Measurements from ENCODE around the gene PHKA1.
A peak's percentile ranks its signal among the peaks of the same experiment; 100 is the strongest.
"Not testable (repeated sequence)": the region's sequence is repeated elsewhere in the genome, so short reads cannot be mapped to it uniquely, and the experiment has no call there.

The PHKA1 gene

GRCh38 chrX:72666451-72666850, 47.7 kb downstream of the PHKA1 start:
- no peak for DNase-seq

DNA sequence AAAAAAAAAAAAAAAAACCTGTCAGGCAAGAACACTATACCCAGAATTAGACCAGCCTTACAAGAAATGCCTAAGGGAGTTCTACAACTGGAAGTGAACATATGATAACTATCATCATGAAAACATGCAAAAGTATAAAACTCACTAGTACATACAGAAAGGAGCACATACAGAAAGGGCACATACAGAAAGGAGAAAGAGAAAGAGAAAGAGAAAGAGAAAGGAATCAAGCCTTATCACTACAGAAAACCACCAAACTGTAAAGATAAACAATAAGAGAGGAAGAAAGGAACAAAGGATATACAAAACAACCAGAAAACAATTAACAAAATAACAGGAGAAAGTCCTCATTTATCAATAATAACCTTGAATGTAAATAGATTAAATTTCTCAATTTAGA, 50.4 kb downstream of the PHKA1 start:
- DNase-seq: no peak

- DNase-seq: no peak
These were observed 51.9 kb downstream of the PHKA1 start for GRCh38 chrX:72662020-72662747.

GRCh38 chrX:72659723-72660122, 54.4 kb downstream of the PHKA1 start:
- no peak for DNase-seq

- no peak for DNase-seq
These were observed 62.0 kb downstream of the PHKA1 start for GRCh38 chrX:72652082-72652481.

DNA sequence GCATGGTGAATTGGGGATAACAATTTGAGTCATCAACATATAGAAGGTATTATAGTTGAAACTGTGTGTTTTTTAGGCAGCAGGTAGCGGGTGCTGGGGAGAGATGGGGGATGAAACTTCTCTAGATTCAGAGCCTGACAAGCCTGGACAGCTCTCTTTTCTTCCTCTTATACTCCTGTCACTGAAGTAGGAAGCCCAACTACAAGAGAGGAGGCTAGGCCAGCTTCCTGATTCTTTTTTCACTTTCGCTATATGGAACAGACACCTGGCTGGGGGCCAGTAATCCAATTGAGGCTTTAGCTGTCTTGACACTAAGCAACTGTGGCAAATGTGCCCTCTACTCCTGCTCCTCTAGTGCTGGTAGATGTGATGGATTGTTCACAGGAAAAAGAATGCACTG, 69.2 kb downstream of the PHKA1 start:
- DNase-seq: peak; percentile 44 to 65

GRCh38 chrX:72641611-72642010, 72.5 kb downstream of the PHKA1 start:
- DNase-seq: no peak

- DNase-seq: no peak
These were observed 78.2 kb downstream of the PHKA1 start for GRCh38 chrX:72635930-72636329.

- DNase-seq: no peak
These were observed 79.8 kb downstream of the PHKA1 start for GRCh38 chrX:72634331-72634730.

- no peak for DNase-seq
These were observed 83.9 kb downstream of the PHKA1 start for GRCh38 chrX:72630185-72630584.

DNA sequence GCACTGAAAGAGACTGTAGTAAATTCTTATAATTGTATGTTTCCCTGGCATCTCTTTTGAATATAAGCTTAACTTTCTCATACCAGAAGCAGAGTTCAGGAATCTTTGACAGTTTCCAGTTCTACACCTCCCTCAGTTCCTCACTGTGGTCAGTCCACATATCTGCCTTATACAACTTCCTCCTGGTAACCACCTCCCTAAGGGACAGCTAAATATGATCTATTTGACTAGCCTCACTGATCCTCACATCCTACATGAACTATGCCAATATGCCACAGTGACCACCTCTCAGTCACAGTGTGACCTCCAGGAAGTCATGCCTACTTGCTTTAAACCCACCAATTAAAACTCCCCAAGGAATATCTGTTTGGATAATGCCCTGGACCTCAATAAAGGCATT, 89.9 kb downstream of the PHKA1 start:
- peak in 1 of 2 experiments; percentile 12 for DNase-seq

GRCh38 chrX:72621625-72622485, 92.3 kb downstream of the PHKA1 start:
- DNase-seq: no peak

- no peak for DNase-seq
These were observed 92.9 kb downstream of the PHKA1 start for GRCh38 chrX:72621163-72621562.

GRCh38 chrX:72620550-72621145, 93.5 kb downstream of the PHKA1 start:
- no peak for DNase-seq

GRCh38 chrX:72609313-72609712, 104.8 kb downstream of the PHKA1 start:
- no peak for DNase-seq

GRCh38 chrX:72604705-72605104, 109.4 kb downstream of the PHKA1 start:
- no peak for DNase-seq

DNA sequence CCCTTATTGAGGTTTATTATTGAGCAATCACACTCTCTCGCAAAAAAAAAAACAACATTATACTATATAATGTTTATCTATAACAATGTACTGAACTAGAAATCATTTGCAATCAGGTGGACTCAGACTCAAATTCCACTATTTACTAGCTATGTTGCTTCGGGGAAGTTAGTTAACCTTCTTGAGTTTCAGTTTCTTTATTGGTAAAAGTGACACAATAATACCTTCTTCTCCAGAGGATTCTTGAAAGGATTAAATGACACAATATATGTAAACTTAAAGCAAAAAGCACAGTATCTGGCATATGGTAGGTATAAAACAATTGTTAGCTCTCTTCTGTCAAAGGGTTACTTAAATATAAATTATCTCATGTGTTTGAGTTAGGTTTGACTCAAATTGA, 110.0 kb downstream of the PHKA1 start:
- DNase-seq: no peak

GRCh38 chrX:72591038-72591437, 123.1 kb downstream of the PHKA1 start:
- not testable (repeated sequence) for DNase-seq

GRCh38 chrX:72584163-72584562, 129.9 kb downstream of the PHKA1 start:
- DNase-seq: no peak

DNA sequence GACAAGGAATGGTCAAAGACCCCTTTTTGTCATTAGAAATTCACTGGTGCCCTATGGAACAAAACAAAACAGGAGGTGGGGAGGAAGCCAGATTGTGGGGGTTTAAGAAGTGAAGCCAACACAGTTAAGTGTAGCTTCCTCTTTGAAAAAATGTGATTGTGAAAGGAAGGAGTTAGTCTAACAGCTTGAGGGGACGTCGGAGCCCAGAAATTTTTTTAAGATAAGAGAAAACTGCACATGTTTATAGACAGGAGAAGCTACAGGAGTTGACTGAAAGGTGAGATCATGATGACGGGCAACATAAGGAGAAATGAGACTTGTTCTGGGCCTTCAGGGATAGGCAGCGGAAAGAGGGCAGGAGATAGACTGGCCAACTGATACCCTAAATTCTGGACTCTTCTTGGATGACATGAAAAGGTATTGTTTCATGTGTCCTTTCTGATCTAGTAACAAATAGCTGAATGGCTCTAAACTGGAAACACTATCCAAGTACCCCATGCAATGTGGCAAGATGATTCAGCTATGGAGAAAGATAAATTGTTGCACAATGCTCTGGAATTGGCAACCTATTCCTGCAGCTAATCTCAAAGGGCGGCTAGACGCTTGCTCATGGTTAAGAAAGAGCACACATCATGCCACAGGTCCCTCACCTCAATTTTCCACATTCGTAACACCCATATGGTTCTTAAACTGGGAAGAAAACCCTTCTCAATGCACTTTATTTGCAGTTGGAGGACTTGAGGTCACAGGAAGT, 137.8 kb downstream of the PHKA1 start:
- DNase-seq: peak; percentile 12 to 34

DNA sequence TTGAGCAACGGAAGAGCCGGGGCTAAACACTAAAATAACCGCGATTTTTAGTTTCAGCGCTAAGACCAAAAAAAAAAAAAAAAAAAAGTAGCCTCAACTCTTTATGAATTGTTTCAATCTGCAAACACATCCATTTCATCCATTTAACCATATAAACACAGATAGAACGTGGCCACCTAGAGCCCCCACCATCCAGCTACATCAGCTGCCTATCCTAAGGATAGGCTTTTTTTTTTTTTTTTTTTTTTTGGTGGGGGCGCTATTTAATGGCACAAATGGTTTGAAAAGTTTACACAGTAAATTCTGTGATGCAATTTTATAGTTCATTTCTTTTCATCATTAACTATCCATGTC, 141.0 kb downstream of the PHKA1 start:
- DNase-seq: no peak

DNA sequence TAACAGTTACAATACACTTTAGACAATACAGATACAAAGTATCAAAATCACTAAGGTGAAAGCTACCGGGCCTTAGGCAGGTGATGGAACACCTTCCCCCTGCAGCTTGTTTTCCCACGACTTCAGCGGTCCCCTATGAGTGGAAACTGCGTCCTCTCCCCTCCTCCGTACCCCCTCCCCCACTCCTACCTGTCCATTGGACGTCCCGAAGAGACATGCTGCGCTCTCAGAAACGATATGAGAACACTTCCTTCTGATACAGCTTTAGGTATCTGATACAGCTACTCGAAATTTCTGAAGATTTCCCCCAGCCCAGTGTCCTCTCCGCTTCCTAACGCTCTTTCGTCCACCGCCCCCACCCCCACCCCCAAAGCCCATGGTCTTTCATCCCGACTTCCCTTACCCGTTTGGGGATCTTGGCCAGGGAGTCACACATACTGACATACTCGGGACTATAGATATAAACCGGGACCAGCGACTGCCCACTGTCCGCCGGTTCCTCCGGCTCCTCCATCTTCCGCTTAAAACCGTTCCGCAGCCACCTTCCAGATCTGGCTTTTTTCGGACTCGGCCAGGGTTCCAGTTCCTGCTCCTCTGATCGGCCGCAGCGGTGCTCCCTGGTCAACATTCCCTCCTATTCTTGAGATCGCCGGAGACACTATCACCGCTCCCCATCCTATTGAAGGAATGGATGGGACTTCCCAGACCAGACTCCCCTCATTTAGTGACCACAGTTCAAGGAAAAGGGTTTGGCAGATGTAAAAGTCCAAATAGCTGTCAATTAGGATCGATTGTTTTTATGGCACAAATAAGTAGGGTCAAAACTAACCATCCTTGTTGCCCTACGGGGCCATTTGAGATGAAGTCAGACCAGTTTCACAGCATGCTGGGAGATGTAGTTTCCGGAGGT, 141.6 kb downstream of the PHKA1 start, which contains the start of gene HDAC8:
HDAC8 (minus strand) TSS at position 596 of the 910 bp plus-strand sequence; CDS start at position 514, 82 bp downstream.
- peak; percentile 63 to 72 for DNase-seq

Data from Kasumi-1 (cell line).